Smooth muscle cell (in vitro differentiated cells): ENCODE results near the gene CFAP221. TPM values are rescaled to one million over a fixed set of nuclear protein-coding genes. Genes with fewer than 3 reads are reported as not detected.

Experiments
- DNase-seq: peaks from one replicate; lab custom pipeline; 2025; ENCODE audit not compliant: unreplicated experiment; lab: John Stamatoyannopoulos, UW
- H2AFZ ChIP-seq: fragments of 200-600 bp; sonication (generic); 2 replicates; pipeline ENCODE4 v1.6.0; 2016; ENCODE audit warnings: antibody characterized with exemption, low read depth, mild to moderate bottlenecking
- H3F3A ChIP-seq: fragments of 200-600 bp; sonication (generic); 2 replicates; pipeline ENCODE4 v1.6.0; 2017; ENCODE audit warnings: antibody characterized with exemption, low read depth
- H3K27ac ChIP-seq: fragments of 200-600 bp; sonication (generic); 2 replicates; pipeline ENCODE4 v1.5.1; 2016; ENCODE audit warnings: low read depth, mild to moderate bottlenecking
- H3K27me3 ChIP-seq: fragments of 200-600 bp; sonication (generic); 2 replicates; pipeline ENCODE4 v1.6.1; 2016; ENCODE audit warnings: low read depth, mild to moderate bottlenecking
- H3K36me3 ChIP-seq: fragments of 200-600 bp; sonication (generic); 2 replicates; pipeline ENCODE4 v1.5.1; 2016; ENCODE audit warnings: low read depth
- H3K4me1 ChIP-seq: fragments of 200-600 bp; sonication (generic); 2 replicates; pipeline ENCODE4 v1.5.1; 2016; ENCODE audit warnings: low read depth
- H3K4me2 ChIP-seq: fragments of 200-600 bp; sonication (generic); 2 replicates; pipeline ENCODE4 v1.6.0; 2016; ENCODE audit warnings: mild to moderate bottlenecking
- H3K4me3 ChIP-seq: fragments of 200-600 bp; sonication (generic); 2 replicates; pipeline ENCODE4 v1.5.1; 2016; ENCODE audit warnings: mild to moderate bottlenecking
- H3K79me2 ChIP-seq: fragments of 200-600 bp; sonication (generic); 2 replicates; pipeline ENCODE4 v1.6.0; 2016; ENCODE audit warnings: low read depth, mild to moderate bottlenecking
- H3K9ac ChIP-seq: fragments of 200-600 bp; sonication (generic); 2 replicates; pipeline ENCODE4 v1.6.0; 2016; ENCODE audit warnings: low read depth
- H3K9me3 ChIP-seq: fragments of 200-600 bp; sonication (generic); replicated peaks from 2 replicates; pipeline ENCODE4 v1.5.1; 2016; ENCODE audit warnings: low read depth
- H4K20me1 ChIP-seq: fragments of 200-600 bp; sonication (generic); 2 replicates; pipeline ENCODE4 v1.6.0; 2016; ENCODE audit warnings: low read depth
- WGBS: methylation state at CpG from one replicate; pipeline ENCODE4 v1.1.7; 2016; ENCODE audit warnings: low lambda C conversion rate; 5-methylcytosine and 5-hydroxymethylcytosine counted together
- polyA plus RNA-seq: library from polyadenylated mRNA; unstranded; fragments of >200 nt; fragmentation: Nextera tagmentation; extraction: Ambion mirVana; gene quantifications from 2 replicates; pipeline ENCODE4 v1.2.1, GENCODE V29; 2016
- total RNA-seq: library from RNA; depleted of rRNA; stranded (reverse); fragments of >200 nt; gene quantifications from 2 replicates; pipeline ENCODE4 v1.2.3, GENCODE V29; 2014
- TF ChIP-seq, protein P1 (sequence below): fragments of 200-600 bp; sonication (generic); IDR thresholded peaks from 2 replicates; pipeline ENCODE4 v1.5.1; 2017; ENCODE audit warnings: borderline replicate concordance, mild to moderate bottlenecking, antibody characterized with exemption; ENCODE audit not compliant: insufficient read depth, poor library complexity, severe bottlenecking

Gene CFAP221
- total and polyA plus RNA-seq, 2 experiments from 2014 or later: 0.17 to 0.31 TPM

DNA sequence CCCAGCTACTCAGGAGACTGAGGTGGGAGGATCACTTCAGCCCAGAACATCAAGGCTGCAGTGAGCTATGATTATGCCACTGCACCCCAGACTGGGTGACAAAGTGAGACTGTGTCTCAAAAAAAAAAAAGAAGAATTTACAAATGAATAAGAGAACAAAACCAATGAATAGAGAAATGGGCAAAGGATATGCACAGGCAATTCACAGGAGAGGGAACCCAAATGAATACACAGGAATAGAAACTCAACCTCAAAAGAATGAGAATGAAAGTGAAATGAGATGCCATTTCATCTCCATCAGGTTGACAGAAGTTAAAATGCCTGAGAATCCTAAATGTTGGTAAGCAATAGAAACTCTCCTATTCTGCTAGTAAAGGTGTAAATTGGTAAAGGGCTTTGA, 40.2 kb downstream of the CFAP221 start:
- Histone ChIP-seq H3K27me3 (no peaks in the 10 kb centered on the region), H3K9me3 (no peaks in the 10 kb centered on the region), H4K20me1 (no peaks in the 10 kb centered on the region), H3K36me3 (no peaks in the 10 kb centered on the region), H3F3A (no peaks in the 10 kb centered on the region), H3K4me2 (no peak overlapping the region), H3K27ac (no peak overlapping the region), H2AFZ (no peak overlapping the region), H3K9ac (no peak overlapping the region), H3K4me3 (no peak overlapping the region), H3K79me2 (no peaks in the 10 kb centered on the region), H3K4me1 (no peaks in the 10 kb centered on the region)
- TF ChIP-seq, protein P1, sequence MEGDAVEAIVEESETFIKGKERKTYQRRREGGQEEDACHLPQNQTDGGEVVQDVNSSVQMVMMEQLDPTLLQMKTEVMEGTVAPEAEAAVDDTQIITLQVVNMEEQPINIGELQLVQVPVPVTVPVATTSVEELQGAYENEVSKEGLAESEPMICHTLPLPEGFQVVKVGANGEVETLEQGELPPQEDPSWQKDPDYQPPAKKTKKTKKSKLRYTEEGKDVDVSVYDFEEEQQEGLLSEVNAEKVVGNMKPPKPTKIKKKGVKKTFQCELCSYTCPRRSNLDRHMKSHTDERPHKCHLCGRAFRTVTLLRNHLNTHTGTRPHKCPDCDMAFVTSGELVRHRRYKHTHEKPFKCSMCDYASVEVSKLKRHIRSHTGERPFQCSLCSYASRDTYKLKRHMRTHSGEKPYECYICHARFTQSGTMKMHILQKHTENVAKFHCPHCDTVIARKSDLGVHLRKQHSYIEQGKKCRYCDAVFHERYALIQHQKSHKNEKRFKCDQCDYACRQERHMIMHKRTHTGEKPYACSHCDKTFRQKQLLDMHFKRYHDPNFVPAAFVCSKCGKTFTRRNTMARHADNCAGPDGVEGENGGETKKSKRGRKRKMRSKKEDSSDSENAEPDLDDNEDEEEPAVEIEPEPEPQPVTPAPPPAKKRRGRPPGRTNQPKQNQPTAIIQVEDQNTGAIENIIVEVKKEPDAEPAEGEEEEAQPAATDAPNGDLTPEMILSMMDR: no peak
- DNase-seq: no peak

- no peak overlapping the region for H2AFZ ChIP-seq
- no peaks in the 10 kb centered on the region for H3K9me3 ChIP-seq
- H3K27ac ChIP-seq: no peak overlapping the region
- 80% methylated on average over 3 of the region's 3 CpGs for WGBS
- no peaks in the 10 kb centered on the region for H4K20me1 ChIP-seq
- TF ChIP-seq, protein P1: no peak
- no peaks in the 10 kb centered on the region for H3K27me3 ChIP-seq
- no peaks in the 10 kb centered on the region for H3K4me1 ChIP-seq
- no peak overlapping the region for H3K4me2 ChIP-seq
- no peaks in the 10 kb centered on the region for H3K79me2 ChIP-seq
- H3F3A ChIP-seq: no peaks in the 10 kb centered on the region
- H3K4me3 ChIP-seq: no peak overlapping the region
- no peak overlapping the region for H3K9ac ChIP-seq
- DNase-seq: no peak
- H3K36me3 ChIP-seq: no peaks in the 10 kb centered on the region
These were observed 41.8 kb downstream of the CFAP221 start for GRCh38 chr2:119586085-119586484.

GRCh38 chr2:119590873-119591272, 46.6 kb downstream of the CFAP221 start:
- Histone ChIP-seq H2AFZ (no peak overlapping the region), H3K36me3 (no peaks in the 10 kb centered on the region), H3K27ac (no peak overlapping the region), H3K79me2 (no peaks in the 10 kb centered on the region), H3F3A (no peaks in the 10 kb centered on the region), H4K20me1 (no peaks in the 10 kb centered on the region), H3K9ac (no peak overlapping the region), H3K27me3 (no peaks in the 10 kb centered on the region), H3K4me1 (no peaks in the 10 kb centered on the region), H3K4me3 (no peak overlapping the region), H3K4me2 (no peak overlapping the region), H3K9me3 (no peaks in the 10 kb centered on the region)
- TF ChIP-seq, protein P1: no peak
- DNase-seq: no peak
- WGBS: 51% methylated on average over 3 of the region's 3 CpGs

DNA sequence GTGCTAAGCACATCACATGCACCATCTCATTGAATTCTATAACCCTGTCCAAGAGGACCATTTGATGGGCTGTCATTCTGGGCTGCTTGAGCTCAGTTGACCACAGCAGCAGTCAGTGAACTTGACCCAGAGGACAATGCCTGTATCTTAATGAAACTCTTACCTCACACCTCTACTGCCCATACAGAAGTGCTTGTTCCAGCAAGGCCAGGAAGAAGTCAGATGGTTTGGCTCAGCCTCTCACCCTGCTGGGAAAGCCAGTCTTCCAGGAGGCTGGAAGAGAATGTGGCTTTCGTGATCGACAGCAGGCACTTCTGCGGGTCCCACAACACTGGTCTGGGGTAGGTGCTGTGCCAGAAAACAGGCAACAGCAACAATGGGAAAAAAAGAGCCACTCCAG, 47.3 kb downstream of the CFAP221 start:
- no peaks in the 10 kb centered on the region for H3K4me1 ChIP-seq
- no peak overlapping the region for H3K9ac ChIP-seq
- TF ChIP-seq, protein P1: no peak
- 88% methylated on average over 3 of the region's 3 CpGs for WGBS
- H3K4me3 ChIP-seq: no peak overlapping the region
- H3K9me3 ChIP-seq: no peaks in the 10 kb centered on the region
- no peaks in the 10 kb centered on the region for H3K36me3 ChIP-seq
- no peak for DNase-seq
- H2AFZ ChIP-seq: no peak overlapping the region
- H4K20me1 ChIP-seq: no peaks in the 10 kb centered on the region
- H3K27ac ChIP-seq: no peak overlapping the region
- H3K27me3 ChIP-seq: no peaks in the 10 kb centered on the region
- H3K4me2 ChIP-seq: no peak overlapping the region
- H3F3A ChIP-seq: no peaks in the 10 kb centered on the region
- no peaks in the 10 kb centered on the region for H3K79me2 ChIP-seq
